ENCODE data around the gene SFXN5.

- TF ChIP-seq CTCF (IDR thresholded peaks at IDR 0.05), result no peak
- TF ChIP-seq POLR2A (IDR thresholded peaks at IDR 0.05), result no peak
These were observed 81.5 kb downstream of the SFXN5 start for GRCh38 chr2:72989770-72990556.
